HEK293T (cell line): ENCODE results near the gene CCDC88A.

ENCODE experiments used
- ARNT ChIP-seq: fragments of 450-650 bp; IDR thresholded peaks from 2 replicates; pipeline ENCODE4 v1.6.1; 2017; ENCODE audit warnings: mild to moderate bottlenecking
- BHLHE40 ChIP-seq: fragments of 450-650 bp; IDR thresholded peaks from 2 replicates; pipeline ENCODE4 v1.6.1; 2016; ENCODE audit warnings: mild to moderate bottlenecking, moderate library complexity, borderline replicate concordance
- FOXA1 ChIP-seq: fragments of 450-650 bp; IDR thresholded peaks from 2 replicates; pipeline ENCODE4 v1.6.1; 2016; ENCODE audit warnings: mild to moderate bottlenecking
- SP1 ChIP-seq: fragments of 450-650 bp; IDR thresholded peaks from 2 replicates; pipeline ENCODE4 v1.6.1; 2017
- SUZ12 ChIP-seq: fragments of 450-650 bp; IDR thresholded peaks from 2 replicates; pipeline ENCODE4 v1.6.1; 2016; ENCODE audit warnings: mild to moderate bottlenecking
- TARDBP ChIP-seq: fragments of 450-650 bp; IDR thresholded peaks from 2 replicates; pipeline ENCODE4 v1.6.1; 2016

DNA sequence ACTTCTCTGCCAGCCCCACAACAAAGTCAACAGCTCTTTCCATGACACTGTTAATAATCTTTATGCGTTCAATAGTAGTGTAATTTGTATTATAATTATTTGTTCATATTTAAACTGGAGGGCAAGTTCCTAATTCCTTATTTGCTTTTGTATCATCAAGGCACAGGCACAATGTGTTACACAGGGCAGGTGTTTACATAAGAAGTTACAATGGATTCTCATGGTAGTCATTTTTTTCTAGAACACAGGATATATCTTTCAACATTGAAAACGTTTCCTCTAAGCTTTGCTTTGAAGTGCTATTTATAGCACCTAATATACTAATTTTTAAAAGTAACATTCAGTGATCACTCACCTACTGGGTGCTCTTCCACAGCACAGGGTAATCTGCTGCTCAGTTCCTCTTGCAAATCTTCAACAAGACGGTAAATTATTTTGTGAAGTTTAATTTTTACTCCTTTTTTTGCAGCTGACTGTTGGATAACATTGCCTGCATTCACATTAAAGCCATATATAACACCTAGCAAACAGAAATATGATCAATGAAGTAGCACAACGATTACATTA lies 179.9 kb downstream of the CCDC88A start:
- TF ChIP-seq FOXA1 (no peak), SUZ12 (no peak), ARNT (no peak), TARDBP (no peak), BHLHE40 (no peak), SP1 (no peak)
